T-helper 2 cell (primary cell): ENCODE measurements around the gene FAM209B.
"Not testable (repeated sequence)": the region's sequence is repeated elsewhere in the genome, so short reads cannot be mapped to it uniquely, and the experiment has no call there.

Experiments
- DNase-seq, 5 experiments: peaks; one replicate each; pipeline versions ENCODE4 v3.0.0 to v3.0.0-alpha.2; 2012 to 2022
- total RNA-seq, 2 donors: gene quantifications; one replicate each; lab custom pipeline; 2026; lab: John Stamatoyannopoulos, UW

FAM209B gene, protein sequence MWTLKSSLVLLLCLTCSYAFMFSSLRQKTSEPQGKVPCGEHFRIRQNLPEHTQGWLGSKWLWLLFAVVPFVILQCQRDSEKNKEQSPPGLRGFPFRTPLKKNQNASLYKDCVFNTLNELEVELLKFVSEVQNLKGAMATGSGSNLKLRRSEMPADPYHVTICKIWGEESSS
- 1.5 to 2.2 reads per million in 2 donors for total RNA-seq

DNA sequence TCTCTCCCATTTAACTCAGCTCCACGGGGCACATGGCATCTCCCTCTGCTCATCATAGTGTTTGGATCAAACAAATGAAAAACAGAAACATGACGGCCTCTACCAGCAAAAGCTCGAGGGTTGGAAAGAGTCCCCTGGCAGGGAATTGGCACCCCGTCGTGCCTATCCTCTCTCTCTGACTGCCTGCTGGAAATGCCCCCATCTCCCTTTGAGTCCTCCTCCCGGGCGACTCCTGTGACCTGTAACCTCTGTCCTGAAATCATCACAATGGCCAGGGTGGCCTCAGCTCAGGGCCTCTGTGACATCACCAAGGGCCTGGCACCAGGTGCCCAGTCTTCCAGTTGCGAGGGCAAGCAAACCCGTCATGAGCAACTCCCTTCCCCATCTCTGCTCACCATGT is at the start of gene FAM209B:
Gene FAM209B (plus strand): TSS at position 301 of the 400 bp plus-strand sequence. CDS start 96 bp downstream, at position 397.
- not testable (repeated sequence) for DNase-seq

DNA sequence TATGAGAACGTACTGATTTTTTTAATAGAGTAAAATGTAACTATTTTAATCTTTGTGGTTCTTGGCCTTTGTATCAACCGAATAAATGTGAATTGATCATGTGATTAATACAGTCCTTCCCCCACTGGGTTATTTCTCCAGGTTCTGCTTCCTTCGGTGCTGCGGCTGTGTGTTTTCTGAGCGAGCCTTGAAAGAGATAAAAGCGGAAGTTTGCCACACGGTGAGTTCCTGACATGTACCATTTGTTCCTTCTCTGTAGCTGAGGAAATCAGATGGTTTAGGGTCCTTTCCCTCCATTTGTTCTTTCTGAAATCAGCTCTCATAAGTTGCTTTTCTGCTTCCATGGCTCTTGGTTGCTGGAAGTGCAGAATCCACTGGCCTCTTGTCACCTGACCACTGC is 49.1 kb upstream of the FAM209B start:
- no peak for DNase-seq

DNA sequence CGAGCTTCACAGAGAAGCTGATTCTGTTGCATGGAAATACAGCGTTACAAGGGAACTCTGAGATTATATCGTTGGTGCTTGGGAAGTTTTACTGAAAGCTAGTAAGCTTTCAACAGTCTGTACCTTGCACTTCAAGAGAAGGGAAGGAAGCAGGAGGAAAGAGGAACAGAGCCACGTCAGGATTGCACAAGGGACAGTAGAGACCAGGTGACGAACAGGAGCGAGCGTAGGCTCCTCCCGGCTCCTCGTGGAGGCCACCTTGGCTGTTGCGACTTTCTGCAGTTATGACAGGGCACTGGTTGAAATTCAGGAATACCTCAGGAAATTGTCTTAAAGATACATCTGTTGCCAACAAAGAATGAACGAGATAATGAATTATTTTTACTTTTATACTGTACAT is 45.8 kb upstream of the FAM209B start:
- no peak for DNase-seq

DNA sequence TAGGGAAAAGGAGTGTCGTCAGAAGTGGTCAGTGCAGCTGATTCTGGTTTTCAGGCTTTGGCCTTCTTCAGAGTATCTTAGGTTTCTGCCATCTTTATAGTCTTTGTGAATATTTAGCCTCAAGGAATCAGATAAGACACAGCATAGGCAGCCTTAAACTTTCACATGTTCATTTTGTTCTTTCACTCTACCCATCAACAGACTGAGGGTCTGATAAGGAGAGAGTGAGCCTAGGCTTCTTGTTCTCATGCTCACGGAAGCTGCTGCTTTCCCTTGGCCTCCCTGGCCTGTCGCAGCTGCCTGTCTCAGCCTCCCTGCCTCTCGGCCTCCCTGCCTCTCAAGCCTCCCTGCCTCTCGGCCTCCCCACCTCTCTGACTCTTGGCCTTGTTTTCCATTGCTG is 44.5 kb upstream of the FAM209B start:
- peak in 1 of 5 experiments; percentile 49 for DNase-seq

DNA sequence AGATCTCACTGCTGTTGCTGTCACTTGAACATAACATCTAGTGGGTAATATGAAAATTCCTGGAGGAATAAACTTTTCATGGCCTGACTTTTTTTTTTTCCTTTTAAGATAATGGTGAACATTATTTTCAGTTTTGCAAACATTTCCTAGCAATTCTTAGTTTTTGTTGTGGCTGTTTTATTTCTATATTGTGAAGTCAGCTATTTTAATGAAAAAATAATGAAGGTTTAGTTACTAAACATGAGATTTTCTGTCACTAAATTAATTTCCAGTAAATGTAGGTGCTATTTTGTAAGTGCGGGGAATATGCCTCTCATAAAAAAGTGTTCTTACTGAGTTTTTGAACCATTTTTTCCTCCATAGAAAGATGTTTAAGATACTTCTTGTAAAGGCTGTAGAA is 31.9 kb upstream of the FAM209B start:
- DNase-seq = no peak

DNA sequence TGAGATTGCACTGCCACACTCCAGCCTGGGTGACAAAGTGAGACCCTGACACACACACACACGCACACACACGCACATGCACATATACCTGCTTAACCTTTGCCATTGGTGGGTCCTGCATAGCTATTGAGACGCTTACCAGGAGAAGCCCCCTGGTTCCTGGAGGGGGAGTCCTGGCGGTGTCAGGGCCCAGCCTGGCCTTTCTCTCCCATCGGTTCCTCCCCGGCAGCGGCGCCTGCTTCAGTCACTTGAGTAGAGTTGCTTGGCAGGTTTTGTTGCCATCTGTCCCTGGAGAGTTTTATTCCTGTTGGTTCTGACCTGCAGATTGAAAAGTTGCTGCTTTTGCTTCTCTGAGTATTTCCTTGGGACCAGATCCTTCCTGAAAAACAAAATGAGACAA is 29.1 kb upstream of the FAM209B start:
- no peak for DNase-seq

DNA sequence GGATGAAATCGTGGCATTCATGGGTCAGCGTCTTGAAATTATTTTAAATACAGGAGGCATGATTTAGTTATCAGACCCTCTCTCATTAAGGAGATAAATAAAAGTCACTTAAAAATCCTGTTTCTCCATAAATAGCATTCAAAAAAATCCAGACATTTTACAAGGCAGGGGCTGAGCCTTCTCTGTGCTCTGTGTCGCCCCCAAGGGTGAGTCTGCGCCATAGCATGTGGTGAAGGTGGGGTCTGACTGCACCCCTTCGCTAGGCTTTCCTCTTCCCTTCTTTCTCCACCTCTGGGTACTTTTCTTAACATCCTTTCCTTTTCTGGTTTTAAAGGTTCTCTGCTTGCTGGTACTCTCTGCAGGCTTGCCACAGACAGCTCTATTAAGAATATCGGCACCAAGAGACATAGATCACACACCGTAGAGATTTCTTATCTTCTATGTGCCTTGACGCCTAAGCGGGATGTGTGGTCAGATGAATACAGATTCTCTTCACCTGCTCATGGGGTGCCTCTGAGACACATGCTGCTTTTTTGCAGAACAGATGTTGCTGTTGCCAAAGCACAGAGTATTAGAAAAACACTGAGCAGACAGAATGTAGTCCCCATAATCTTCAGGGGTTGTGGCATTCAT is 28.6 kb upstream of the FAM209B start:
- peak in 1 of 5 experiments; percentile 84 for DNase-seq

DNA sequence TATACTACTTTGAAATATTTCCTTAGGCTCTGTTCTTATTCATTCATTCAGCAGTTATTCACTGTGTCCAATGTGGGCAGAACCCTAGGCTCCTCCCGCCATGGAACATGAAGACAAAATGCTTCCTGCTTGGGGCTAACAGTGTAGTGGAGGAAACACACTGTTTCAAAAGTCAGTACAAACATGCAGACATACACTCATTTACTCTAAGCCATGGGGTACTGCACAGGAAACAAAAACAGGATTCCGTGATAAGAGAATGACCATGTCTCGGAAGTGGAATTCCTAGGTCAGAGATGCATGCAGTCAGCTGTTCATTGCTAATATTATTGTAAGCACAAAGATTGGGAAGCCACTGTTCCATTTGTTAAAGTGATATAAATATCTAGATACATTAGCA is 26.9 kb upstream of the FAM209B start:
- no peak for DNase-seq

DNA sequence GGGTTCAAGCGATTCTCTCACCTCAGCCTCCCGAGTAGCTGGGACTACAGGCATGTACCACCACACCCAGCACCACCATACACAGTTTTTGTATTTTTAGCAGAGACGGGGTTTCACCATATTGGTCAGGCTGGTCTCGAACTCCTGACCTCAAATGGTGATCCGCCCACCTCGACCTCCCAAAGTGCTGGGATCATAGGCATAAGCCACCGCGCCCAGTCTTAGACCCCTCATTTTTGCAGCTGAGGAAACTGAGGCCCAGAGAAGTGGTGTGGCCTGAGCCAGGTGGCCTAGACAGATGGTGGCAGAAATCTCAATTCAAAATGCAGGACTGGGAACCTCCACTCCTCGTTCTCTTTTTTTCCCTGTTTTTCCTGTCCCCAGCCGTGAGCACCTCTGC is 21.1 kb upstream of the FAM209B start:
- DNase-seq = no peak

DNA sequence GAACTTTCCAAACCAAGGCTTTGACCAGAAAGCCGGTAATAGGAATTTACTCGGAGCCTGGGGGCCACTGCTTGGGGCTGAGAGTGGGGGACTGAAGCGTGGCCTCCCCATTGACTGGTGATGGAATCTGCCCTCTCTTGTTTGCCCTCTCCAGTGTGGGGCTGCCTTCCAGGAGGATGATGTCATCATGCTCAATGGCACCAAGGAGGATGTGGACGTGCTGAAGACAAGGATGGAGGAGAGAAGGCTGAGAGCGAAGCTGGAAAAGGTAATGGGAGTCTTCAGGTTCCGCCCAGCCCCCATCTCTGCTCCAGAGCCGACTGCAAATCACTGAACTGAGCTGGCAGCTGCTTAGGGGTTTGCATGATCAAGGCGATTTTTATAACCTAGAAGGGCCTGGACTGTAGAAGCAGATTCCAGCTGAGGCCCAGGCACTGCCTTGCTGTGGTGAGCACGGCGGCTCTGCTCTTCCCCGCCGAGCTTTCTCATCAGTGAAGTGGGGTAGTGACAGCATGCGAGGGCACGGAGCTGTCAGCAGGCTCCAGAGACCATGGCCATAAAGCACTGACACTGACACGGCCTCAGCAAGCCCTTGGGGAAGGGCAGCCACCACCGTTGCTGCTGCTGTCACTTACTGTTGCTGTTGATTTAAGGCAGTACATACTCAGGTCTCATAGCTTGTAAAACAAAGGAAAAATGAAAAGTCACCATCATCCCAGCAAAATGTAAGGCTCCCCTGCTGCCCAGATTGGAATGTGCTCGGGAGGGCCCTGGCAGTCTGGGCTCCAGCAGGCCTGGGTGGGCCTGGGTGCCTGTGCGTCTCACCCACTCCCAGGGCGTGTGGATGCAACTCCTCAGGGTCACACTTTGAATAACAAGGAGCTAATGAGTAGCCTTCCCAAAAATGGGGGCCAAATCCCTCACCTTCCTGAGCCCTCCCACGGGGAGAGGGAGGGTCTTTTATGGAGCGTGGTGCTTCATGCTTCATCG is 19.6 kb upstream of the FAM209B start:
- no peak for DNase-seq

DNA sequence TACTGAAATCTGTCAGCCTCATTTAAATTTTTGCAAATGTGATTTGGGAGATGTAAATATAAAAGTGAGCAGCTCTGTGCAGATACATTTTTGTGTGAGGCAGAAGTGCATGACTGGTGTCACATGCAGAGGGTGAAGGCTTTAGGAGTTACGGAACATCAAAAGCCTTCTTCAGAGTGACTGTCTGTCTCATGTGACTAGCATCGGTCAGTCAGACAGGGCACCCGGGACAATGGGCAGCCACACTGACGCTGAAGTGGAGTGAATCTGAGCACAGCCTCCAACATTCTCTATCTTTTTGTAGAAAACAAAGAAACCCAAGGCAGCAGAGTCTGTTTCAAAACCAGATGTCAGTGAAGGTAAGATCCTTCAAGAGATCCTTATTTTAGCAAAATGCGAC is 16.4 kb upstream of the FAM209B start:
- DNase-seq = no peak

DNA sequence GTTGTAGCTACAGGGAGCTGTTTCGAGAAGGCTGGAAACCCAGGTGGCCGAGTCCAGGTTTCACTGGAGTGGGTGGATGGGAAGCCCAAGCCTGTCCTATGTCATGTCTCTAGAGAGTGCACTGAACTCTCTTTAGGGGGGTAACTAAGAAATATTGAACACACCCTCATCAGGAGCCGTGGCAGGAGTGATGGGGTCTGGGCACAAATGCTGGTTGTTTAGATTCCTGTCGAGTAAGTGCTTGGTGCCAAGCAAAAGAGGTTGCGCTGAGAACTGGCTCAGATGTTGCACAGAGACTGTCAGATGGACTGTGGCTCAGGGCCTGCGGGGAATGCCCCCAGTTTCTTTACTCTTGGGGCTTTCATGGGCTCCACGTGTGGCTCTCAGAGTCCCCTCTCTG is 15.8 kb upstream of the FAM209B start:
- DNase-seq = no peak

DNA sequence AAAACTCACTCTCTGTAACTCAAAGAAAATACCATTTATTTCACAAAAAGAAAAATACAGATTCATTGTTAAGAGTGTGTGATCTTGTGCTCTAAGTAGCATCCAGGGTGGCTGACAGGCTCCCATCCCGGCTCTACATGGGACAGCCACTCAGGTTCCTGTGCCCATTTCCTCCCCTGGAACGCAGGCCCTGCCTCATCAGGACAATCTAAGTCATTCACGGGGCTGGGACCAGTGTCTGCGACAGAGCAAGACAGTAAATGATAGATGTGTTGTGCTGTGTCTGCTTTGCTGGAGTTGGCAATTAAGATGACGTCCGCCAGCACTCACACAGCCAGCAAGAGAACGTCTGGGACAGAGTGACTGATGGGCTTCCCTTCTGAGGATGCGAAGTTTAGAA is 15.4 kb upstream of the FAM209B start:
- DNase-seq = no peak

DNA sequence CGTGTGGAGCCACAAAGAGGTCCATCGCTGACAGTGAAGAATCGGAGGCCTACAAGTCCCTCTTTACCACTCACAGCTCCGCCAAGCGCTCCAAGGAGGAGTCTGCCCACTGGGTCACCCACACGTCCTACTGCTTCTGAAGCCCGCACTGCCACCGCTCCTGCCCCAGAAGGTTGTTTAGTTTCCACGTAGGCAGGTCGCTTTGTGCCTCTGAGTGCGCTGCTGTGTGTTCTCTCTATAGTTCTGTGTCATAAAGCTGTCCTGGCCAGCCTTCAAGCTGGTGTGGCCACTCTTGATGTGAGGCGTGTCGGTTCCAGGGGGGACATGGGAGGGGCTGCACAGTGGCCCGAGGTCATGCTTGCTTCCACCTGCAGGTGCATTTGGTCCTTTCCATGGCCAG is 14.9 kb upstream of the FAM209B start:
- DNase-seq = no peak

DNA sequence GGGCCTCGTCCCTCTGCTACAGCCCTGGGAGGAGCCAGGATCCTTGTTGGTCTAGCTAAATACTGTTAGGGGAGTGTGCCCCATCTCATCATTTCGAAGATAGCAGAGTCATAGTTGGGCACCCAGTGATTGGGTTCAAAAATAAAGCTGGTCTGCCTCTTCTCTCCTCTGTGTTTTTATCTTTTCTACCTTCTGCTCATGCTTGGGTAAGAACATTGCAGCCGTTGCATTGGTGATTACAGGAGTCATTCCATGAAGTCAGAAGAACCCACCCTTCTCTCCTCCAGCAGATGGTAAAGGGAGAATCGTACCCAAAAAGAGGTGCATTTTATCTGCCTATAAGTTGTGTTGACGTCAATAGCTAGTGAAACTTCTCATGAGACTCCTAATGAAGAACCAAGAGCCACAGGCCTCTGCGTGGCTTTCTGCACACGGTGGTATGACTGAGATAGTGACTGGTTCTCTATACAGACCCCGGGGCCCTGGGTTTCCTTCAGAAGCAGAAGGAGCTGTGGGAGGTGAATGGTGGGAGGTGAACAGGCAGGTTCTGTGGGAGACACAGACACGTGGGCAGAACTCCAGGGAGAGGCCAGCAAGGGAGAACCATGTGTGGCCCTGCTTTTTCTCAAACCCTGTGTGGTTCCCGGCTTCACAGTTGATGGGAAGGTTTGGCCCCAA is 14.2 kb upstream of the FAM209B start:
- DNase-seq = no peak

DNA sequence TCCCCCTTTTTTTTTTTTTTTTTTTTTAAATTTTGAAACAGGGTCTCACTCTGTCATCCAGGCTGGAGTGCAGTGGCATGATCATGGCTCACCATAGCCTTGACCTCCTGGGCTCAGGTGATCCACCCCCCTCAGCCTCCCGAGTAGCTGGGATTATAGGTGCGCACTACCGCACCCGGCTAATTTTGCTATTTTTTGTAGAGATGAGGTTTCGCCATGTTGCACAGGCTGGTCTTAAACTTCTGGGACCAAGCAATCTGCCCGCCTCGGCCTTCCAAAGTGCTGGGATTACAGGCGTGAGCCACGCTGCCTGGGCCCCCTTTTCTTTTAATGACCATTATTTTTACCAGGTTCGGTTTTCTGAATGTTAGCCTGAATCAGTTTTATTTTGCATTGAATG is 13.5 kb upstream of the FAM209B start:
- DNase-seq = no peak

DNA sequence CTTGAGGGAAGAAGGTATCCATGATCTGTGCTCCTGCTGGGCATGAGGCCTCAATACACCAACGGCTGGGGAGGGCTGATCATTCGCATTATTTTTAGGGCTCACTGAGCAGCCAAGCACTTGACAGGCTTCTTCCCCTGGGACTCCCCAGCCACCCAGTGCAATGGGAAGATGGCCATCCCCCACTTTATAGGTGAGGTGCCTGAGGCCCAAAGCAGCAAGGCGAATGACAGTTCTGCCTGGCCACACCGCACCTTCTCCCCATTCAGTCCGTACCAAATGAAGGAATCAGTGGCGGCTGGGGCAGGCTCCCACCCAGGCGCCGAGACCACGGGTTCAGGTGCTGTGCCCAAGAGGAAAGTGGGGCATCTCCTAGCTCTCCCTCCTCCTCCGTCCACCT is 12.9 kb upstream of the FAM209B start:
- DNase-seq = no peak

DNA sequence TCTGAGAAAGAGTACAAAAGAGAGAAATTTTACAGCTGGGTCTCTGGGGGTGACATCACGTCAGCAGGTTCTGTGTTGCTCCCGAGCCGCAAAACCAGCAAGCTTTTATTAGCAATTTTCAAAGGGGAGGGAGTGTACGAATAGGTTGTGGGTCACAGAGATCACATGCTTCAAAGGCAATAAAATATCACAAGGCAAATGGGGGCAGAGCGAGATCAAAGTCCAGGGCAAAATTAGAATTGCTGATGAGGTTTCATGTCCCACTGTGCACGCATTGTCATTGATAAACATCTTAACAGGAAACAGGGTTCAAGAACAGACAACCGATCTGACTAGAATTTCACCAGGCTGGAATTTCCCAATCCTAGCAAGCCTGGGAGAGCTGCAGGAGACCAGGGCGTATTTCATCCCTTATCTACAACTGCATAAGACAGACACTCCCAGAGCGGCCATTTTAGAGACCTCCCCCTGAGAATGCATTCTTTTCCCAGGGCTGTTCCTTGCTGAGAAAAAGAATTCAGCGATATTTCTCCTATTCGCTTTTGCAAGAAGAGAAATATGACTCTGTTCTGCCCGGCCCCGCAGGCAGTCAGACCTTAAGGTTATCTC is 12.2 kb upstream of the FAM209B start:
- not testable (repeated sequence) for DNase-seq

DNA sequence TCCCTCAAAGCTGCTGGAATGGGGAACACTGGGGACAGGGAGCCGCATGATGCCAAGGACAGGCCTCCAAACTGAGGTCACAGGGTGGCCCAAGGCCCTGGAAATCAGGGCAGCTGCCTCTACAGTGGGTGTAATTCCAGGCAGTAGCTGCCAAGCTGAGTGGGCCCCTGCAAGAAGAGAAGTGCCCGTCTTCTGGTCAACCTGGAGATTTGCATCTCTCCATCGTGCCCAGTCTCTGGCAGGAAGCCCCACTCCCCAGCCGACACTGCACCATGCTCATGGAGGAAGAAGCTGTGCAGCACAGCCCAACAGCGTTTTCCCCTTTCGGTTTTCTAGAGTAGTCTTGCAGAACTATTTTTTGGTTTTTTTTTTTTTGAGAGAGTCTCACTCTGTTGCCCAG is 10.7 kb upstream of the FAM209B start:
- DNase-seq = no peak

DNA sequence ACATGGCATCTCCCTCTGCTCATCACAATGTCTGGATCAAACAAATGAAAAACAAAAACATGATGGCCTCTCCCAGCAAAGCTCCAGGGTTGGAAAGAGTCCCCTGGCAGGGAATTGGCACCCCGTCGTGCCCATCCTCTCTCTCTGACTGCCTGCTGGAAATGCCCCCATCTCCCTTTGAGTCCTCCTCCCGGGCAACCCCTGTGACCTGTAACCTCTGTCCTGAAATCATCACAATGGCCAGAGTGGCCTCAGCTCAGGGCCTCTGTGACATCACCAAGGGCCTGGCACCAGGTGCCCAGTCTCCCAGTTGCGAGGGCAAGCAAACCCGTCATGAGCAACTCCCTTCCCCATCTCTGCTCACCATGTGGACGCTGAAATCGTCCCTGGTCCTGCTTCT is 8.6 kb upstream of the FAM209B start, which contains the start of gene FAM209A:
Gene FAM209A (plus strand): TSS at position 301 of the 400 bp plus-strand sequence. CDS start 65 bp downstream, at position 366.
- not testable (repeated sequence) for DNase-seq

DNA sequence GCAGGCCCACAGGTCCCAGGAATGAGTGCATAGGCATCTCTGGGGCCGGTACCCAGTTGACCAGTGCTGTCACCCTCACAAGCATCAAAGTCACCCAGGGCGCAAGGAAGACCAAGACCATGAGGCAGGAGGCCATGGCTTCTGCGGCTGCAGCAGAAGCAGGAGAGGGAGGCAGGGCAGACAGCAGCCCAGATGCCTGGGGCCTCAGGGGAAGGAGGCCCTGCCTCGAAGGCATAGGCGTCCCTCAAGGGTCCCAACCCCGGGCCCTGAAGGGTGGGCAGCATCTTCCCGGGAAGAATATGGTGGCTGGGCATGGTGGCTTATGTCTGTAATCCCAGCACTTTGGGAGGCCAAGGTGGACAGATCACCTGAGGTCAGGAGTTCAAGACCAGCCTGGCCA is 5.5 kb upstream of the FAM209B start:
- DNase-seq = no peak

DNA sequence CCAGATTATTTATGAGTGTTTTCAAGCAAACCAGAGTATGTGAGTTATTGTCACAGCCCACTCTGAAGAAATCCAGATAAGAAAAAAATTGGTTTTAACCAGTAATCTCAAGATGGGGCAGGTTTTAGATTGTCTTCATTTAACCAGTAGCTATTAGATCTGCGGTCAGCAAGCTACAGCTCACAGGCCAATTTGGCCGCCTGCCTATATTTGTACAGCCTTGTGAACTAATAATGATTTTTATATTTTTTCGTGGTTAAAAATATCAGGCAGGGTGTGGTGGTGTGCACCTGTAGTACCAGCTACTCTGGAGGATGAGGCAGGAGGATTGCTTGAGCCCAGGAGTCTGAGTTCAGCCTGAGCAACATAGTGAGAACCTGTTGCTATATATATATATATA is 5.0 kb downstream of the FAM209B start:
- DNase-seq = no peak
